Lower leg skin (tissue), 3 donors: ENCODE results near the gene USP38.

Experiments used
- POLR2A ChIP-seq, 2 donors: fragments of 450-650 bp; IDR thresholded peaks; one replicate each; pipeline ENCODE4 v1.6.1; 2016 to 2017; ENCODE audit warnings: antibody characterized with exemption in 2 of 2, mild to moderate bottlenecking in 1 of 2, moderate library complexity in 1 of 2
- TF ChIP-seq, protein P1 (sequence below), 3 donors: fragments of 450-650 bp; IDR thresholded peaks; one replicate each; pipeline ENCODE4 v1.5.1; 2016; ENCODE audit warnings: antibody characterized with exemption in 3 of 3, mild to moderate bottlenecking in 3 of 3, moderate library complexity in 2 of 3

DNA sequence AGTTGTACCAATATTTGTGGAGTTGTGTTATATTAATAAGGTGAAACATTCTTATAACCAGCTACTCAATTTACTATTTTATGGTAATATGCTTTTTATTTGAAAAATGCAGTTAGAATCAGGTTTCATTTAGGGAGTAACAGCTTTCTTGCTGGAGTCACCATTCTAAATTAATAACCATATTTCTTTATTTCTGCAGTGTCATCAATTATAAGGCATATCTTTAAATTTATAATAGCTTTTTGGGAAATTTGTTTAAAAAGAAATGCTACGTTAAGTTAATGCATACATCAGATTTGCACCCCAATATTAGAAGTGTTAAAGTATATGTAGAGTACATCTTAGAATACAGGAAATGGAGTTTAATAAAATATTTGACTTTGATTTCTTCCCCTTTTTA lies 18.9 kb downstream of the USP38 start:
- TF ChIP-seq POLR2A (IDR thresholded peaks at IDR 0.05) = no peak
- TF ChIP-seq, protein P1, sequence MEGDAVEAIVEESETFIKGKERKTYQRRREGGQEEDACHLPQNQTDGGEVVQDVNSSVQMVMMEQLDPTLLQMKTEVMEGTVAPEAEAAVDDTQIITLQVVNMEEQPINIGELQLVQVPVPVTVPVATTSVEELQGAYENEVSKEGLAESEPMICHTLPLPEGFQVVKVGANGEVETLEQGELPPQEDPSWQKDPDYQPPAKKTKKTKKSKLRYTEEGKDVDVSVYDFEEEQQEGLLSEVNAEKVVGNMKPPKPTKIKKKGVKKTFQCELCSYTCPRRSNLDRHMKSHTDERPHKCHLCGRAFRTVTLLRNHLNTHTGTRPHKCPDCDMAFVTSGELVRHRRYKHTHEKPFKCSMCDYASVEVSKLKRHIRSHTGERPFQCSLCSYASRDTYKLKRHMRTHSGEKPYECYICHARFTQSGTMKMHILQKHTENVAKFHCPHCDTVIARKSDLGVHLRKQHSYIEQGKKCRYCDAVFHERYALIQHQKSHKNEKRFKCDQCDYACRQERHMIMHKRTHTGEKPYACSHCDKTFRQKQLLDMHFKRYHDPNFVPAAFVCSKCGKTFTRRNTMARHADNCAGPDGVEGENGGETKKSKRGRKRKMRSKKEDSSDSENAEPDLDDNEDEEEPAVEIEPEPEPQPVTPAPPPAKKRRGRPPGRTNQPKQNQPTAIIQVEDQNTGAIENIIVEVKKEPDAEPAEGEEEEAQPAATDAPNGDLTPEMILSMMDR (IDR thresholded peaks at IDR 0.05) = no peak
